NCI-H1092 (cell line): ENCODE data around the gene FARP1.
A peak's percentile ranks its signal among the peaks of the same experiment; 100 is the strongest.

Experiments used
- DNase-seq: peaks from one replicate; lab custom pipeline; 2025; lab: John Stamatoyannopoulos, UW

Gene FARP1, protein sequence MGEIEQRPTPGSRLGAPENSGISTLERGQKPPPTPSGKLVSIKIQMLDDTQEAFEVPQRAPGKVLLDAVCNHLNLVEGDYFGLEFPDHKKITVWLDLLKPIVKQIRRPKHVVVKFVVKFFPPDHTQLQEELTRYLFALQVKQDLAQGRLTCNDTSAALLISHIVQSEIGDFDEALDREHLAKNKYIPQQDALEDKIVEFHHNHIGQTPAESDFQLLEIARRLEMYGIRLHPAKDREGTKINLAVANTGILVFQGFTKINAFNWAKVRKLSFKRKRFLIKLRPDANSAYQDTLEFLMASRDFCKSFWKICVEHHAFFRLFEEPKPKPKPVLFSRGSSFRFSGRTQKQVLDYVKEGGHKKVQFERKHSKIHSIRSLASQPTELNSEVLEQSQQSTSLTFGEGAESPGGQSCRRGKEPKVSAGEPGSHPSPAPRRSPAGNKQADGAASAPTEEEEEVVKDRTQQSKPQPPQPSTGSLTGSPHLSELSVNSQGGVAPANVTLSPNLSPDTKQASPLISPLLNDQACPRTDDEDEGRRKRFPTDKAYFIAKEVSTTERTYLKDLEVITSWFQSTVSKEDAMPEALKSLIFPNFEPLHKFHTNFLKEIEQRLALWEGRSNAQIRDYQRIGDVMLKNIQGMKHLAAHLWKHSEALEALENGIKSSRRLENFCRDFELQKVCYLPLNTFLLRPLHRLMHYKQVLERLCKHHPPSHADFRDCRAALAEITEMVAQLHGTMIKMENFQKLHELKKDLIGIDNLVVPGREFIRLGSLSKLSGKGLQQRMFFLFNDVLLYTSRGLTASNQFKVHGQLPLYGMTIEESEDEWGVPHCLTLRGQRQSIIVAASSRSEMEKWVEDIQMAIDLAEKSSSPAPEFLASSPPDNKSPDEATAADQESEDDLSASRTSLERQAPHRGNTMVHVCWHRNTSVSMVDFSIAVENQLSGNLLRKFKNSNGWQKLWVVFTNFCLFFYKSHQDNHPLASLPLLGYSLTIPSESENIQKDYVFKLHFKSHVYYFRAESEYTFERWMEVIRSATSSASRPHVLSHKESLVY

DNA sequence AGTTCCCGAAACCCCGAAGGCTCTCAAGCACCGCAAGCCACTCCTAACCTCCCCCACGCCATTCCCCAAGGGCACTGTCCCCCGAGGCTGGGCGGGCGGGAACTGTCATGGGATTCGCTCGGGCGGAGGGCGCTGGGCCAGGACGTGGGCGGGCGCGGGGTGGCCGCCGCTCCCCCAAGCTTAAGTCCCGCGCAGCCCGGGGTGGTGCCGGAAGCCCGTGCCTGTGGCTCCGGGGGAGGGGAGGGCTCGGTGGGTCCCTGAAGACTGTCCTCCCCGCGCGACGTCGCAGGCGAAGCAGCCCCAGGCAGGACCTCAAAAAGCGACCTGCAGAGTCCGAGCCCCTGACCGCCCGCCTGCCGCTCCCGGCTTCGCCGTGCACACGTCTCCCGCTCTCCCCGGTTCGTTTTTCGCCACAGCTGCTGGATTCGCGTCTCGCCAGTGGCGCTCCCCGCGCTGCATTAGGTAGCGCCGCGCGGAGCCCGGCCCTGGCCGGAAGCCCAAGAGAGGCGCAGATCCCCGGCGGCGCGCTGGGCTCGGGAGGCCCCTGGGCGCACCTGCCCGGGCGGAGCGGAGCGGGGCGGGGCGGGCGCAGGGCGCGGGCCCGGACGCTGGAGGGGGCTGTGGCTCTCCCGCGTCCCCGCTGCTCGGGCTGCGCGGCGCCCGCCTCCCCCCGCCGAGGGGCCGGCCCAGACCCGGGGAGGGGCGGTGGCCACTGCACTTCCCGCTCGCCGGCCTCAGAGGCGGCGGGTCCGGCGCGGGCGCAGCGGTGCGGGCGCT lies at the start of gene FARP1:
Gene FARP1, plus strand, starts transcription at position 715 of the 777 bp plus-strand sequence. CDS start 70,149 bp downstream, outside the sequence.
- peak; percentile 88 for DNase-seq

DNA sequence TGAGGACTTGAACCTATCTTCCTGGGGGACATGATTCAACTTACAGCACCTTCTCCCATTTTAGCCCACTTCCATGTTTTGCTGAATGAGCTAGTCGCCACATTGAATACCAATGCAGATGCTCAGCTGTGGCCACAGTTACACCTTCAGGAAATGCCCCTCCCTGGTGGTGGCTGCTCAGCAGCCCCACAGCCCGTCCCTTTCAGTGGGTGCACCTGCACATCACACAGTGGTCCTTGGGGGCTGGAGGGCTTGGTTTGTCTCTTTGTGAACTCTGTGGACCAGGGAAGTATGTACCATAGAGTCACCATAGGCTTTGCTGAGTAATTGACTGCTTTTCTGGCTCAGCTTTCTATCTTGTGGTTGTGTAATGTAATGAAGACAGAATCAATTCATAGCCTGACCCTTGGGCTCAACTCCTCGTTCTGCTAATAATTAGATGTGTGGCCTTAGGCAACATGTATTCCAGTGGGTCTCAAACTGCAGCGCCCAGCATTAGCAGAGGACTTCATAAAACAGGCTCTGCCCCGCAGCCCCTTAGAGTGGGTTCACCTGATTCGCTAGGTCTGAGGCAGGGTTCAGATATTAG lies 48.1 kb upstream of the FARP1 start:
- no peak for DNase-seq

DNA sequence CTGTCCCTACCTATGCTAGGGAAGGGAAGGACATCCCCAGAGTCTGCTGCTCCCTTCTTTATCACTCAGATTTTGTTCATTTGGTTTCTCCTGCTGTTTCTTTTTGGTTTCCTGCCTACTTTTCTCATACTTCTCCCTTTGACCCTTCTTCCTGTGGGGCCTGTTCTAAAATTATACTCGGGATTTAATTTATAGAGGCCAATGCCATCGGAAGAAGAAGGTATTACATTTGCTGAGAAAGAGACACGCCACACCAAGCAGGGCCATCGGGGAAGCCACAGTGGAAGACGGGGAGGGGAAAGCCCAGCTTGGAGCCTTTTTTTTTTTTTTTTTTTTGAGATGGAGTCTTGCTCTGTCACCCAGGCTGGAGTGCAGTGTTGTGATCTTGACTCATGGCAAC lies 46.8 kb upstream of the FARP1 start:
- DNase-seq, result no peak

DNA sequence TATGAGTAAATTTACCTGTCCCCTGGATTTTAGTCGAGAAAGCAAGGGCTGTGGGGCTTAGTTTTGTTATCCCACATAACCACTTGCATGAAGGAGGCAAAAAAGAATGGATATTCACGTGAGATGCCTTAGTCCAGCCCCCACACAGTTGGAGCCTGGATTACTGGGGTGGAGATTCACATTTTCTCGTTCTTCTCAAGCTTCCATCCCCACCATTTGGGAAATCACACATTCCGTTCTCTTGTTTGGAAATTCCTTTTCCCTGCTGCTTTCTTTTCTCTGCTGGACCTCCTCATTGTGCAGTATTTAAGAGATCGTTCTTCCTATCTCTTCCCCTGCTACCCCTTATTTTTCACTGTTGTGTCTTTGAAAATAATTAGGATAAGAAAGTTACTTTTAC lies 45.1 kb upstream of the FARP1 start:
- no peak for DNase-seq

DNA sequence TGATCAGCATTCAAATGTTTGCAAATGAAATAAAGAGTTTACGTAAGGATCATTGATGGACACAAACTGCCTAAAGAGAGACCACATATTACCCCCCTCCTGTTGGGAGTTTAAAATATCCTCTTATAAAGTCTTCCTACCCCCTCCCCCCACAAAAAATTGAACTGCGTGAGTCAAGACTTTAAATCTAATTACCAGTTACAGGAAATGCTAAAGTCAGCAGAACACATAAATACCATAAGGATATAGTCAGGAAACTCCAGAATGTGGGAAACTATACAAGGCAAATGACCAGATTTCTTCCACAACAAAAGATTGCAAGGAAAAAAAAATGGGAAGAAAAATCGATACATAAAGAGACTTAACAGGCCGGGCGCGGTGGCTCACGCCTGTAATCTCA lies 44.4 kb upstream of the FARP1 start:
- no peak for DNase-seq

DNA sequence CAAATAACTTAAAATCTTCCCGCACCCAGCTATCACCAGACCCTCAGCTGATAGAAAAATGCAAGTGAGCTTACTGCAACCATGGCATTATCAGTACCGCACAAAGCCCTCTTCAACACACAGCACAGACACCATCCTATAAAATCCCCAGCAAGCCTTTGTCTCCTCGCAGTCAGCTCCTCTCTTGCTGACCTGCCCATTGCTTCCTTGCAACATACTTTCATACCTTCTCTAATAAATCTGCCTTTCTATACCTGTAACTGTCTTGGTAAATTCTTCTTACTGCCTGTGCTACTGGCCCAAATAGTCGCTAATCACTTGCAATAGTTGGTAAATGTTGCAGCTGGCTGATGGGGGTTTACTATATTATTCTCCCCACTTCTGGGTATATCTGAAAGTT lies 43.3 kb upstream of the FARP1 start:
- DNase-seq, result no peak

DNA sequence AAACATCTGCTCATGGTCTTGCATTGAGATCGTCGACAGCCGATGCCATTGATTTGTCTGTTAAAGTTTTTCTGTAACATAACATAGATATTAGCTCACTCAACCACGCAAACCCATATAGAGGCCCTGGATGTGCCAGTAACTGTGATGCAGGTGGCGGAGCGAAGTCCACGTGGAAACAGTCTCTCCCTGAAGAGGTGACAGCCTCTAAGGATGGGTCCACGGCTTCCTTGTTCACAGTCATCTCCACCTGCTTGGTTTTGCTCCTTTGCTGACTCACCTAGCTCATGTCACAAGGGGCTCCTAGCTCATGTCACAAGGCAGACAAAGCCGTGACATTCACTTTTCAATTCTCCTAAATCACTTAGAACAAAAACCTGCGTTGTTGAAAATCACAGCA lies 42.4 kb upstream of the FARP1 start:
- no peak for DNase-seq

DNA sequence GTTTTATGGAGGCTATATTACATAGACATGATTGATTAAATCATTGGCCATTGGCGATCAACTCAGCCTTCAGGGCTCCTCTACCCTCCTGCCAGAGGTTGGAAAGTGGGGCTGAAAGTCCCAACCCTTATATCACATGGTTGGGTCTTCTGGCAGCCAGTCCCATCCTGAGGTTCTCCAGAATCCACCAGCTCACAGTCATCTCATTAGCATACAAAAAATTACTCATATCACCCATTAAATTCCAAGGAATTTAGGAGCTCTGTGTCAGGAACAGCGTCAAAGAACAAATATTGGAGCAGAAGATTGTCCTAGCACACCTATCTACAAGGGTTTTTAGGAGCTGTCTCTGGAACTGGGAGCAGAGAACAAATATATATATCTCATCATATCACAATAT lies 39.4 kb upstream of the FARP1 start:
- no peak for DNase-seq

DNA sequence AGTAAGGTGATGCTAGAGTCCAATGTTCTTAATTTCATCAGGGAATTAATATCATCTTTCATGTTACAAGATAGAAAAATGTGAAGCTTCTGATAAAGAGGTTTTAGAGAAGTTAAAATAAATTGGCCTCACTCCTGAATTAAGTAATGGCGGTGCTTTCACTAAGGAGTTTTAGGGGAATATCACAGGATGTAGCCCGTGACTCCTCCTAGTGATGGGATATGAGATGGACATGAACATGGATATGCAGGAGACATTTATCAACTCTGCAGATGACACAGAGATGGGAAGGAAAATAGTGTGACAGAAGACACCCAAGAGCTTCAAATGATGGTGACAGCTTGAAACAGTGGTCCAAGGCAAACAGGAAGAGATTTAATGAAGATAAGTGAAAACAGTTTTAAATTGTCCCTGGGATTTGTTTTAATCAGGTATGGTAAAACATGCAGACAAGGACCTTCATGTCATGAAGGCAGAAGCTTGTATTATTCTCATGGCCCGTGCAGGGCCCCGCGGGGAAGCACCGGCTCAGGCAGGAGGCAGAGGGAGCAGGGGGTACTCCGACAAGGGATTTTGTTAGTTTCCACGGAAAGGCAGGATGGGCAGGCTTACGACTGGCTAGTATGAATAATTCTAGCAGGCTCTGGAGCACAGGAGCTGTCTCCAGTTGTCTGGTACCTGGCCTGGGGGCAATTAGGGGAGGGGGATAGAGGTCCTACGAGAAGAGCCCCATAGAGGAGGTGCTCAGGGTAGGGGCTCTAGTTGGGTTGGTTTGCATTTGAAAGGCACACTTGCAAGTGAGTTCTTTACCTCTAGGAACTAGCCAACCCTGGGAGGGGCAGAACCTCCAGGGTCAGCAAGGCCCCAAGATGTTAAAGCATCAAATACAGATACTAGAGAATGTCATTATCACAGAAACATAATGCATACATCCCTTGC lies 38.7 kb upstream of the FARP1 start:
- DNase-seq, result no peak

DNA sequence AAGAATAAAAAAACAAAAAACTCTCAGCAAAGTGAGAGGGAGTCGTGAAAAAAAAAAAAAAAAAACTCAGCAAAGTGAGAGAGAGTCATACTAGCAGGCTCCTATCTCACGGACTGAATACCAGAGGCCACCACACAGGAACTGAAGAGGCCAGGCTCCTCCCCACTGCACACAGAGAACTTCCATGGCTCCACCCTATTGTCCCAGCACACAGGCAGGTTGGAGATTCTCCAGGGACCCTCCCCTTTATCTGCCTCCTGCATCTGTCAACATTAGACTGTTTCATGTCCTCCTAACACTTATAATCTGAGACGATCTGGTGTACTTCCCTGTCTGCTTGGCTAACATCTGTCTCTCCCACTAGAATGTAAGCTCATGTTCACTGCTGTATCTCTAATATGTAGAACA lies 37.0 kb upstream of the FARP1 start:
- no peak for DNase-seq

DNA sequence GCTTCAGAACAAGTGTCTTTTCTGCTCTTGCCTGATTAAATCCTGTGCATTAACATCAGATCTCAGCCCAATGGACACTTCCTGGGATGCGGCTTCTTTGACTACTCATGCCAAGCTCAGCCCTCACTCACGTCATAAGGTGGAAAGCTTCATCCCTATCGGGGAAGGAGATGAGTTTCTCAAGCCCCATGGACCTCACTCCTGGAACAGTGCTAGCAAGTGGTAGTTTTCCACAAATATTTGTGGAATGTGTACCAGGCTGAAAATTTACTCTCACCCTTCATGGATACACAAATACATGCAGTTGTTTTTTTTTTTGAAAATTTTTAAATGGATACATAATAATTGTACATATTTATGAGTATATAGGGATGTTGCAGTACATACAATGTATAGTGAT lies 34.6 kb upstream of the FARP1 start:
- no peak for DNase-seq

DNA sequence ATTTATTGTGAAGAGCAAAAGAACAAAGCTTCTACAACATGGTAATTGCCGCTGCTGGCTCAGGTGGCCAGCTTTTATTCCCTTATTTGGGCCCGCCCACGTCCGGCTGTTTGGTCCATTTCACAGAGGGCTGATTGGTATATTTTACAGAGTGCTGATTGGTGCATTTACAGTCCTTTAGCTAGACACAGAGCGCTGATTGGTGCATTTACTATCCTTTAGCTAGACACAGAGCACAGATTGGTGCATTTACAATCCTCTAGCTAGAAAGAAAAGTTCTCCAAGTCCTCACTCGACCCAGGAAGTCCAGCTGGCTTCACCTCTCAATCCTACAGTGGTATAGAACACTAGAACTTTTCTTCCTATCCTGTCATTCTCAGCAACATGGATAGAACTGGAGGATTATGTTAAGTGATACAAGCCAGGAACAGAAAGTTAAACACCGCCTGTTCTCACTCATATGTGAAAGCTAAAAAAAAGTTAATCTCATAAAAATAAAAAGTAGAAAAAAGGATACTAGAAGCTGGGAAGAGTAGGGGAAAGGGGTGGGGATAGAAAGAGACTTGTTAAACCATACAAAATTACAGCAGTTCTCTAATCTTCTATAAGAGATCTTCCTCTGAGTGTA lies 33.6 kb upstream of the FARP1 start:
- DNase-seq, result no peak

DNA sequence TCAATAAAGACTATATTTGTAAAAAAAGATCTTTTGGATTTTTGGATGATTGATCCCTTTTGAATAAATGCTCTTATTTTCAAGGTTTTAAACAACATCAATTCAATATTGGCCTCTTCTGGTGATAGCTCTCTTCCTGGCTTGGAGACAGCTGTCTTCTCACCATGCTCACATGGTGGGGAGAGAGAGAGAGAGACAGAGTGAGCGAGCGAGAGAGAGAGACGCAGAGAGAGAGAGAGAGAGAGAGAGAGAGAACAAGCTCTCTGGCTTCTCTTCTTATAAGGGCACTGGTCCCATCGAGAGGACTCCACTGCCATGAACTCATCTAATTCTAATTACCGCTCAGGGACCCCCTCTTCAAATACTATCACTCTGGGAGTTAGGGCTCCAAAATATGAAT lies 32.1 kb upstream of the FARP1 start:
- DNase-seq, result no peak

DNA sequence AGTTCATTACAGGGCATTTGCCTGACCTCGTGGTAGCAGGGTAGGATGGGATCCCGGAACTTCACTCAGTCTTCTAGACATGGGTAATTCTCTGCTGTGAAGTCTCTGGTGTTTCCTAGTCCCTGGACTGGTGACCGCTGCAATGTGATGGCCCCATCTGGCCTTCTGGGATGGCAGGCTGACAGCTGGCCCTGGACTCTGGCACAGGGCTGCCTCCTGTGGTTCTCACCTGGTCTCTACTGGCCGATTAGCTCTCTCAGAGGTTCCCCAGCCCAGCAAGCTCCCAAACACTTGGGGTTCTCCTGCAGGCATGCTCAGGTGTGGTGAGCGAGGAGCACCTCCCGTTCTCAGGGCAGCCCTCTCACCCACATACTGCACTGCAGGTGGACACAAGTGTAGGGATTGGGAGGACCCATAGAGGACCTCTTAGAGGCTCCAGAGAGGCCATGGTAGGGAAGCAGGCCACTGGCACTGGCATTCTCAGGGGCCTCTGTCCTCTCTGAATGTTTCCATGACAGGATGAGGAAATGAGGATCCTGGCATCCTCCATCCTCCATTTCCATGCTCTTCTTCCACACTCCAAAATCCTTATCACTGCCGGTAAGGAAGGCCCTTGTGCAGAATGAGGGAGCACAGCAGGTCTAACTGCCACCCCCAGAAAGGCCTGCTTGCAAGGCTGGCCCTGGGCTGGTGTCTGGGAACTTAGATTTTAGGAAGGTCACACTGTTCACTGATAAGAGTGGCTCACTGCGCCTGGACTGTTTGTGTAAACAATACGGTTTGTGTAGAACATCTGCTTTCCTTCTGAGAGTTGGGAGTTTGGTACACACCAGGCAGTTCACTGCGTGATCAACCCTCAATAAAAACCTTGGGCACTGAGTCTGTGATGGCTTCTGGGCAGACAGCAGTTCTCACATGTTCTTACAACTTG lies 31.5 kb upstream of the FARP1 start:
- DNase-seq, result no peak

DNA sequence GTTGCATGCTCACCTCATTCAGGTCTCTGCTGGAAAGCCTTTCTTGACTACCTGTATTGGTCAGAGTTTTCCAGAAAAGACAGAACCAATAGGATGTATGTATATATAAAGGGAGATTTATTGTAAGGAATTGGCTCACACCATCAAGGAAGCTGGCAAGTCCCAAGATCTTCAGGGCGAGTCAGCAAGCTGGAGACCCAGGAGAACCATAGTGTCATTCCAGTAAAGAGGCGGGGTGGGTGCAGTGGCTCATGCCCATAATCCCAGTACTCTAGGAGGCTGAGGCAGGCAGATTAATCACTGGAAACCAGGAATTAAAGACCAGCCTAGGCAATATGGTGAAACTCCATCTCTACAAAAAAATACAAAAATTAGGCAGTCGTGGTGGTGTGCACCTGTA lies 30.4 kb upstream of the FARP1 start:
- no peak for DNase-seq

DNA sequence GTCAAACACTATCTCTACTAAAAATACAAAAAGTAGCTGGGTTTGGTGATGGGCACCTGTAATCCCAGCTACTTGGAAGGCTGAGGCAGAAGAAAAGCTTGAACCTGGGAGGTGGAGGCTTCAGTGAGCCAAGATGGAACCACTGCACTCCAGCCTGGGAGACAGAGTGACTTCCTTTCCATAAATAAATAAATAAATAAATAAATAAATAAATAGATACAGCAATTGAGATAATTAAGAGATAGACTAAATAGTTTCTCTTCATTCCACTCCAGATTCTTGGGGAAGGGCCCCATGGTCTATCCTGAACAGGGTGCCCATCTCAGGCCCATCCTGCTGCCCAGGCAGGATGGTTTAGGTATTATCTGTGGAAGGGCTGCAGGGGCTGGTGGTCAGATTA lies 24.0 kb upstream of the FARP1 start:
- DNase-seq, result no peak

DNA sequence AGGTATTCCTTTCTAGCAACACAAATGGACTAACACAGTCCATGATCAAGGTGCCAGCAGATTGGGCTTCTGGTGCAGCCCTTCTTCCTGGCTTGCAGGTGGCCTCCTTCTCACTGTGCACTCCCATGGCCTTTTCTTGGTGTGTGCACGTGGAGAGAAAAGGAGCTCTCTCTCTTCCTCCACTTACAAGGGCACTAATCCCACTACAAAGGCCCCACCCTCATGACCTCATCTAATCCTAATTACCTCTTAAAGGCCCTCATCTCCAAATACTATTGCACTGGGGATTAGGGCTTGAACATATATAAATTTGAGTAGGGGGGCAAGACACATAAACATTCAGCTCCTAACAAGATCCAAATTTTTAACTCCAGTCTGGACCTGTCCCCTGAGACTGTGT lies 19.7 kb upstream of the FARP1 start:
- DNase-seq, result no peak

DNA sequence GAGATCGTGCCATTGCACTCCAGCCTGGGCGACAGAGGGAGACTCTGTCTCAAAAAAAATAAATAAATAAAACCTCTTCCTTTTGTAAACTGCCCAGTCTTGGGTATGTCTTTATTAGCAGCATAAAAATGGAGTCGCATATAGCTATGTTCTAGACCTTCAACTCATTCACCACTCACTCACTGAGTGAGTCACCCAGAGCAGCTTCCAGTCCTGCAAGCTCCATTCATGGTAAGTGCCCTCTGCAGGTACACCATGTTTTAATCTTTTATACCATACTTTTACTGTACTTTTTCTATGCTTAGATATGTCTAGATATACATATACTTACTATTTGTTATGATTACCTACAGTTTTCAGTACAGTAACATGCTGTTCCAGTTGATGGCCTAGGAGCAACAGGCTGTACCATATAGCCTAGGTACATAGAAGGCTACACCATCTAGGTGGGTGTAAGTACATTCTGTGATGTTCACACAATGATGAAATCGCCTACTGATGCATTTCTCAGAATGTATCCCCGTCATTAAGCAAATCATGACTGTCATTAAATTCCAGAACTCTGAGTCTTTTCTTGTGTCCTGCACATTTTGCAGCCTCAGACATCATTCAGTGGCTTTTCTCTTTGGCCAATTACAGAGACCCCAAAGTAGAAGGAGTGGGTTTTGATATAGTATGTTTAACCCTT lies 13.7 kb upstream of the FARP1 start:
- DNase-seq, result no peak
